ENCODE measurements around the gene GHITM.
"Not testable (repeated sequence)": the region's sequence is repeated elsewhere in the genome, so short reads cannot be mapped to it uniquely, and the experiment has no call there.

The GHITM gene

GRCh38 chr10:84176836-84177474 is 37.6 kb downstream of the GHITM start:
- no peak for DNase-seq (ENCODE audit: low read depth)

- DNase-seq (ENCODE audit: low read depth) = no peak
Measured at GRCh38 chr10:84177541-84178141, 38.3 kb downstream of the GHITM start.

GRCh38 chr10:84178160-84178609 is 38.9 kb downstream of the GHITM start:
- no peak for DNase-seq (ENCODE audit: low read depth)

DNA sequence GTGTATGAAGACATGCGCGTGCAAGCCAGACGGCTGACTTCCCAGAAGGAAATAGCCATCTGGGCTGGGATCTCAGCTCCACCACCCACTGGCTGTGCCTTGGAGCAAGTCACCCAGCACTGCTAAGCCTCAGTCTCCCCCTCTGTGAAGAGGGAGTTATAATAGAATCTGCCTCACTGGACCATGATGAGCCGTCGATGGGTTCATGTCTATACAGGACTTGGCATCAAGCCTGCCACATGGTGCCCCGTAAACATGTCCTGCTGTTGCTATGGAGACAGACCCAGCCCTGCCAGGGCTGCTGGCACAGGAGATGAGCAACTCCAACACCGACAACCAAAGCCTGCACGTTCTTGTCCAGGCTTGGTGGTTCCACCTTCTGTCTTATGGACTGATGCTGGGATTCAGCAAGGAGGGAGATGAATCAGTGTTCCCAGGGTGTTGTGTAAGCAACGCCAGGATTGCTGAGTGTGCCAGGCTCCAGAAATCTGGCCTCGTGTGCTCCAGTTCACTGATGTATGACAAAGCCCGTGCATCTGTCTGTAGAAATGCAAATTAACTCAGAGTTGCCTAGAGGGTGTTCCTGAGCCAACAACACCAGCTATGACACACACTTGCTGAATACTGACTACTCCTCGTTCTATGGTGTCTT is 39.9 kb downstream of the GHITM start:
- DNase-seq (ENCODE audit: low read depth) = no peak

GRCh38 chr10:84180386-84180785 is 41.1 kb downstream of the GHITM start:
- DNase-seq (ENCODE audit: low read depth) = not testable (repeated sequence)

GRCh38 chr10:84181631-84182030 is 42.3 kb downstream of the GHITM start:
- DNase-seq (ENCODE audit: low read depth) = no peak

DNA sequence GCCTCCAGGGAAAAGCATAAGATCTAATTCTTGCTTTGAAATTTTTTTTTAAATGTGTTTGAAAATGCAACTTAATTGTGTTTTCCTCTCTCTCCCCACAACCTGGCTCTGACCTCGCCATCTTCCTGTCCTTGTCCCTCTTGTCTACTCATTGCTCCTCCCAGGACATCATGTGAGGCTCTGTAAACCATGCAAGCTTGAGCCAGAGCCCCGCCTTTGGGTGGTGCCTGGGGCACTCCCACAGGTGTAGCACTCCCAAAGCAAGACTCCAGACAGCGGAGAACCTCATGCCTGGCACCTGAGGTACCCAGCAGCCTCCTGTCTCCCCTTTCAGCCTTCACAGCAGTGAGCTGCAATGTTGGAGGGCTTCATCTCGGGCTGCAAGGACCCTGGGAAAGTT is 45.2 kb downstream of the GHITM start:
- no peak for DNase-seq (ENCODE audit: low read depth)

- no peak for DNase-seq (ENCODE audit: low read depth)
Measured at GRCh38 chr10:84185526-84186175, 46.3 kb downstream of the GHITM start.

DNA sequence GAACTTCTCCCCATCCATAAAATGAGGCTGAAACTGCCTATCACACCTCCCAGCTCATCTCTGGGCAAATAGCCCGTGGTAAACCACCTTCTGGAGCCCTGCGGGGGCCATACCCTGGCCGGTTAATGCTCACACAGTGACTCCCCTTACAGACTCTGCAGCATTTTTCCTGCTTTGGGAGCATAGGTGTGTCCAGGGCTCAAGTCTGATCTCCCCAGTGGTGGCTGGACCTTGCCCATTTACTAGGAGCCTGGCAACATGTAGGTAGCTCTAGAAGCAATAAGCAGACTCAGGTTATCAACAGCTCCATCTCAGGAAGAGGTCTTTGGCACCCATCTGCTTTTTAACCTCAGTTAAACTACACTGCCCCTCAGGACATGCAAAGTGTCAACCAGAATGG is 49.5 kb downstream of the GHITM start:
- DNase-seq (ENCODE audit: low read depth) = no peak

- DNase-seq (ENCODE audit: low read depth) = no peak
Measured at GRCh38 chr10:84190621-84191020, 51.3 kb downstream of the GHITM start.

DNA sequence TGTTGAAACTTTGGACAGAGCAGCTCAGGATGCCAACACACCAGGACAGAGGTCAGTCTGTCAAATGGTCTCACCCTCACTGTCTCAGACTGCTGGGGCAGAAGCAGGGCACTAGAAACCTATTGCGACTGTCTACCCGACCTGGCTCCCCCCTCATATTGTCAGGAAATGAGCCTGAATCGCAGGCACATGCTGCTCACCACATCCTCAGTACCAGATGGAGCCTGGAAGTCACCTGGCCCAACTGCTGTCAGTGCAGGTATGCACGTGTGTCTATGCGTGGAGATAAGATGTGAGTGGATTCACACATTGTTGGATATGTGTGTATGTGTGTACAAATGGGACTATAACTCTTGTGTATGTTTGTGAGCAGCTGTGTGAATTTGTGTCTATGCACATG is 51.8 kb downstream of the GHITM start:
- DNase-seq (ENCODE audit: low read depth) = no peak

DNA sequence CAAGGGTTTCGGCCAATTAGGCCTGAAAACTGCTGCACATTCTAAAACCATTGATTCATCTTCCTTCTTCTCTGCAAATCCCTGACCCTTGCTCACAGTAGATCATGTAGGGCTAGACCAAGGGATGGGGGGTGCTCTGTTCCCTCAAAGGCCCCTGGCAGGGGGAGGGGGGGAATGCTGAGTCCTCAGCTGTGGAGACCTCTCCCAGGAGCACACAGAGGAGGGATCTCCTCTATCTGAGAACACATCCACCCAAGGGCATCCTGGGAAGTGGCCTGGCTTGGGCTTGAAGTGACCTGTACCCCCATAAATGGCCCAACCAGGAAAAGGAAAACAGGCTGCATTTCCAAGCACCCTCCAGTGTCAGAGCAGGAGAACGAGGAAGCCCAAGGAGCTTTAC is 54.0 kb downstream of the GHITM start:
- DNase-seq (ENCODE audit: low read depth) = no peak

DNA sequence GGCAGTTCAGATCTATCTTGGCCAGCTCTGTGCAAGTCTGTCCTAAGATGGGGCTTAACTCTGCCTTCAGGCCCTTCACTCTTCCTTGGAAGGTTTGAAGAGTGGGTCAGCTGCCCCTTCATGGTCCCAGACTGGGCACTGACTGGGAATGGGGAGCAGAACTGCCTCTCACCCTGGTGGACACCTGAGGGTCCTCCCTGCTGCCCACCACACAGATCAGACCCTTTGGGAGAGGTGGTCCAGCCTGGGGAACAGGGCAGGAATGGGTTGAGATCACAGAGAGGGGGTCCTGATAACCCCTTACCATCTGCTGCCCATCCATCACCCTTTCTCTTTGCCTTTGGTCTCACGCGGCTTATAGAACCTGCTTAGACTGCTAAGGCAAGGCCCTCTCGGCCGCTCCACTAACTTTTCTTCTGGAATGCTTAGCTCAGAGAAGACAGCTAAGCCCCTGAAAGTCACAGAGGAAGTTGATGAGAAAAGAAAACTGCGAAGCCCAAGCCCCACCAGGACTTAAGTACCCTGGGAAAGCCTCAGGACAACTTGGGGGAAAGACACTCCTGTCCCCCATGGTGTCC is 54.6 kb downstream of the GHITM start:
- DNase-seq (ENCODE audit: low read depth) = no peak

DNA sequence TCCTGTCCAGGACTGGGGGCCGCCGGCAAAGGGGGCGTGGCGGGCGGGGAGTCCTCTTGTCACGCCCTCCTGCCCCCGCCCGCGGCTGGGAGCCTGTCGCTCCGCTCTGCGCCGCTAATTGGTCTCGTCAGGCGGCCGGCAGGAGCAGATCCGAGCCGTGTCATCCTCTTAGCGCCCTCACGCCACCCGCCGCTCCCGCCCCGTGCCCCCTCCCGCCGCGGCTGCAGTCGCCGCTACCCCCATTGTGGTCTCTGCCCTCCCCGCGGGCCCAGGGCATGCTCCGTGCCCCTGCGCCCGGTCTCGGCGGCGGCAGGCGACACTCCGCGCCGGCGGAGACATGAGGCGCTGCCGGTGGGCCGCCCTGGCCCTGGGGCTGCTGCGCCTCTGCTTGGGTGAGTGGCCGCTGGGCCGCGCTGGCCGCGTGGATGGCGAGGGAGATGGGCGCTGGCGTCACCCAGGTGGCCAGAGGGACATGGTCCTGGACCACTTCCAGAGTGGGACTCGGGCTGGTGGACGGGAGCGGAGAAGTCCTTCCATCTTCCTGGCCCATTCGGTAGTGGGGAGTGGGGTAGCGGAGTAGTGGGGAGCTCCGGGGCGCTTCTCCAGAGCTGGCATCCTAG is 55.2 kb downstream of the GHITM start, which contains the start of gene CDHR1:
Gene CDHR1, plus strand, starts transcription at position 114 of the 620 bp plus-strand sequence. Its CDS starts 224 bp downstream, at position 338.
- DNase-seq (ENCODE audit: low read depth) = peak; percentile 17

GRCh38 chr10:84195044-84195830 is 55.9 kb downstream of the GHITM start:
- DNase-seq (ENCODE audit: low read depth) = no peak

GRCh38 chr10:84196083-84196482 is 56.8 kb downstream of the GHITM start:
- DNase-seq (ENCODE audit: low read depth) = no peak

- DNase-seq (ENCODE audit: low read depth) = no peak
Measured at GRCh38 chr10:84196941-84197340, 57.6 kb downstream of the GHITM start.

DNA sequence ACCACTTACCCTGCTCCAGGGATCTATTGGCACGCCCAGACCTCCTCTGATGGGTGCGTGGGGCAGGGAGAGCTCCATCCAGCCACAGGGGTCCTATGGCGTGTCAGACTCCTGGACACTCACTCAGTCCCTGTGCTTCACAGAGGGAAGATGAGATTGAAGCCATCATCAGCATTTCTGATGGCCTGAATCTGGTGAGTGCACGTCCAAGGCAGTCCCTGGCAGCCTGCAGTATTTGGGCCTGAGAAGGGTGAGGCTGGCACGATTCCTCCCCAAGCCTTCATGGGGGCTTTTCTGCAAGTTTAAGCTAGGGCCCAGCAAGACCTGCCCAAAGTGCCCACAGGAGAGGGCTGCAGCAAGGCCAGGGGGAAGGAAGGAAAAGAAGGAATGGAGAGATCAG is 58.3 kb downstream of the GHITM start:
- DNase-seq (ENCODE audit: low read depth) = no peak

DNA sequence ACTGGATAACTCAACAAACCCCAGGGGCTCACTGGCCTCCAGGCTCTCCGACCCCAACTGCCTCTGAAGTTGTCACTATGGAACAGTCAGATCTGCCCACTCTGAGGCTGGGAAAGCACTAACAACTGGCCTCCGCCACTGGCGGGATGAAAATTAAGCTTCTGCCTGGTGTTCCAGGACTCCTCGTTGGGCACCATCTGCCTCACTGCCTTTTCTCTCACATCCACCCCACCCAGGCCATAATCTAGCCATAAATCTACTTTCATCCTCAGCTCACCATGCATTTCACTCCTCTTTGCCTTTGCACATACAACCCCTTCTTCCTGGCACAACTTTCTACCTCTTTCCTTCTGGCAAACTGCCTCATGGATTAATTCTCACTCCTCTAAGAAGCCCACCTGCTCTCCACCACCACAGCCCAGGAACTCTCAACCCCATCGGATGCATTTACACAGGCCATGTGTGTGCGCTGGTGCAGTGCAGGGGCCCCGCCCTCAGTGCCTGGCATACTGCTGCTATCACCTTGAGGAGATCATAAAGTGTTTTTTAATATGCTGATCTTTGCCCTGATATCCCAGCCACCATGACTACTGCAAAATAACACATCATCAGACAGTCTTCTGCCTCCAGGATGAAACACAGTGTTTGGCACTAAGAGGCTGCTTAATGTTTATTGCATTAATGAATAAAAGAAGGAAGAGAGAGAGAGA is 59.1 kb downstream of the GHITM start:
- no peak for DNase-seq (ENCODE audit: low read depth)

- DNase-seq (ENCODE audit: low read depth) = no peak
Measured at GRCh38 chr10:84200537-84201243, 61.4 kb downstream of the GHITM start.
